ENCODE data around the gene IFIT2.

DNA sequence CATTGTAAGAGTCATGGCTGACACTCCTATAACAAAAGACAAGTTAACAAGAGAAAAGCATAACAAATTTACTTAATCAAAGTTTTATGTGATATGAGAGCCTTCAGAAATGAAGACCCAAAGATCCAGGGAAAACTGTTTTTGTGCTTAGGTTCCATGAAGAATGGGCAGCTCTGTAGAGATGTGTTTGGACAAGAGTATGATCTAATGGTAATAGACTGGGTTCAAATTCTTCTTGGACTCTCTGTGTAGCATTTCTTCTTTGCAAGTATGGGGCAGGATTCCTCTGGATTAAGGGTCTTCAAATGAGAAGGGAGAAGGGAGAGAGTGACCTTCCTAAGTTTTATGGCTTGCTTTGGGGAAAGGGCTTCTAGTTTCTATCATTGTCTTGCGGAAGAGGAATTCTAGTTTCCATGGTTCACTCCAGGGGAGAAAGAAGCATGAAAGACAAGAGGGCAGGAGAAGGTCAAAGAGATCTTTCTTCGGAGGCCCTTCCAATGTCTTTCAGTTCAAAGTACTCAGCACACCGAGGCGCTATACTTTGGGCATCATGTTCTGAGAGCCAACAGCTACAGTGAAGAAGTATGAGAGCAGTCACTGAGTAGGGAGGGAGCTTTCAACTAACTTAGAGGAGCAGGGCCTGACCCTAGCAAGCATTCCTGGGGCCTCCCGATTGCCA is 41.4 kb downstream of the IFIT2 start:
- no peak for TF ChIP-seq EP300 (IDR thresholded peaks at IDR 0.05)
- TF ChIP-seq, protein P1, sequence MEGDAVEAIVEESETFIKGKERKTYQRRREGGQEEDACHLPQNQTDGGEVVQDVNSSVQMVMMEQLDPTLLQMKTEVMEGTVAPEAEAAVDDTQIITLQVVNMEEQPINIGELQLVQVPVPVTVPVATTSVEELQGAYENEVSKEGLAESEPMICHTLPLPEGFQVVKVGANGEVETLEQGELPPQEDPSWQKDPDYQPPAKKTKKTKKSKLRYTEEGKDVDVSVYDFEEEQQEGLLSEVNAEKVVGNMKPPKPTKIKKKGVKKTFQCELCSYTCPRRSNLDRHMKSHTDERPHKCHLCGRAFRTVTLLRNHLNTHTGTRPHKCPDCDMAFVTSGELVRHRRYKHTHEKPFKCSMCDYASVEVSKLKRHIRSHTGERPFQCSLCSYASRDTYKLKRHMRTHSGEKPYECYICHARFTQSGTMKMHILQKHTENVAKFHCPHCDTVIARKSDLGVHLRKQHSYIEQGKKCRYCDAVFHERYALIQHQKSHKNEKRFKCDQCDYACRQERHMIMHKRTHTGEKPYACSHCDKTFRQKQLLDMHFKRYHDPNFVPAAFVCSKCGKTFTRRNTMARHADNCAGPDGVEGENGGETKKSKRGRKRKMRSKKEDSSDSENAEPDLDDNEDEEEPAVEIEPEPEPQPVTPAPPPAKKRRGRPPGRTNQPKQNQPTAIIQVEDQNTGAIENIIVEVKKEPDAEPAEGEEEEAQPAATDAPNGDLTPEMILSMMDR (IDR thresholded peaks at IDR 0.05): no peak
